Stimulated activated CD8-positive, alpha-beta memory T cell treated with anti-CD3 and anti-CD28 coated beads, Interleukin-15, amount 100 ng/mL, for 24 hours (primary cell): ENCODE data around the gene BRI3.

Experiments used
- DNase-seq: peaks from one replicate; pipeline ENCODE4 v3.0.0-alpha.2; 2020; ENCODE audit warnings: low read depth

The BRI3 gene, protein sequence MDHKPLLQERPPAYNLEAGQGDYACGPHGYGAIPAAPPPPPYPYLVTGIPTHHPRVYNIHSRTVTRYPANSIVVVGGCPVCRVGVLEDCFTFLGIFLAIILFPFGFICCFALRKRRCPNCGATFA

GRCh38 chr7:98280791-98281756 is at the start of gene BRI3:
BRI3 (plus strand) TSS chr7:98281686; CDS start chr7:98281796, 110 bp downstream.
- DNase-seq, result peak; percentile 92

GRCh38 chr7:98232263-98232585 is 49.3 kb upstream of the BRI3 start:
- no peak for DNase-seq

GRCh38 chr7:98232799-98233198 is 48.7 kb upstream of the BRI3 start:
- DNase-seq, result no peak

DNA sequence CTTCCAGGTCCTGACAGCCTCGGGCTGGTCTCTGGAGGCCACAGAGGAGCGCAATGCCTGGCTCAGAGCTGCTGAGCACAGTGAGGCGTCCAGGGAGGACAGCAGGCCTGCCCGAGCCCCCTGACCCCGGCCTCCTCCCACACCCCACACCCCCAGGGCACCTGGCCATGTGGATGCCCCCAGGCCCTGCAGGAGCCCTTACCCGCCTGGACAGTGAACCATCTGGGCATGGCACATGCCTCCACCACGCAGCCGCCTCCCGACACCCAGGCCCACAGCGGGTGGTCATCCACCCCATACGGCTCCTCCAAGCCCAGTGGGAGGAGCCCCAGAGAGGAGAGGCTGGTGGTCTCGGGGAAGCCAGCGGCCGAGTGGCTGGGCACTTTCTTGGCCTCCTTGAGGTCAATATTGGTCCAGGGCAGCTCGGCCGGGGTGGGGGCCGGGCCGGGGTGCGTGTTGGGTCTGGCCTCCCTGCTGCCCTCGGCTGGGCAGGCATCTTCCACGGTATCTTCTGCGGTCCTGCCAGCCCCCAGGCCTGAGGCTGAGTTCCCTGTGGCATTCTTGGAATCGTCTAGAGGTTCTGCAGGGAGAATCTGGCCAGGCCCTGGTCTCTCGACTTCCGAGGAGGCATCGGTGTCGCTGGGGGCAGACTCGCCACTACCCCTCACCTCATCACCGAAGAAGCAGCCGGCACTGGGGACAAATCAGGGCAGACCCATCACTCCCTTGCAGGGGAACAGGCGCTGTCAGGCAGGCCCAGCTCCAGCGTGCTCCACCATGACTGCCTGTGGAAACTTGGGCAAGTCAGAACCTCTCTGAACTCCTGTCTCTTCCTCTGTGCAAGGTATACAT is 48.0 kb upstream of the BRI3 start:
- DNase-seq, result no peak

GRCh38 chr7:98234429-98235147 is 46.9 kb upstream of the BRI3 start:
- no peak for DNase-seq

DNA sequence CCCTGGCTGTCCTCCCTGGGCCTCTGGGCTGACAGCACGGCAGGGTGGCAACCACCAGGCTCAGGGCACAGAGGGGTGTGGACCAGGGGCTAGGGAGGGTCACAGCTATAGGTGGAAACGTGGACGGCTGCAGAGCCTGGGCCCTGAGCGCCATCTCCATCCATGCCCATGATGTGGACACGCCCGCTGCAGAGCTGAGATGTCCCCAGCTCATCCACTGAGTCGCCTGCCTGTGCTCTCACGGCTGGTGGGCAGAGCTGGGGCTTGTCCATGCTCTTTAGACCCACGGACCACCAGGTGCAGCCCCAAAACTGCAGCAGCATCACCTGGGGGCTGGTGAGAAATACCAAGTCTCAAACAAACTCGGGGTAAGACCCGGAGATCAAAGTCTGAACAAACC is 45.6 kb upstream of the BRI3 start:
- no peak for DNase-seq

DNA sequence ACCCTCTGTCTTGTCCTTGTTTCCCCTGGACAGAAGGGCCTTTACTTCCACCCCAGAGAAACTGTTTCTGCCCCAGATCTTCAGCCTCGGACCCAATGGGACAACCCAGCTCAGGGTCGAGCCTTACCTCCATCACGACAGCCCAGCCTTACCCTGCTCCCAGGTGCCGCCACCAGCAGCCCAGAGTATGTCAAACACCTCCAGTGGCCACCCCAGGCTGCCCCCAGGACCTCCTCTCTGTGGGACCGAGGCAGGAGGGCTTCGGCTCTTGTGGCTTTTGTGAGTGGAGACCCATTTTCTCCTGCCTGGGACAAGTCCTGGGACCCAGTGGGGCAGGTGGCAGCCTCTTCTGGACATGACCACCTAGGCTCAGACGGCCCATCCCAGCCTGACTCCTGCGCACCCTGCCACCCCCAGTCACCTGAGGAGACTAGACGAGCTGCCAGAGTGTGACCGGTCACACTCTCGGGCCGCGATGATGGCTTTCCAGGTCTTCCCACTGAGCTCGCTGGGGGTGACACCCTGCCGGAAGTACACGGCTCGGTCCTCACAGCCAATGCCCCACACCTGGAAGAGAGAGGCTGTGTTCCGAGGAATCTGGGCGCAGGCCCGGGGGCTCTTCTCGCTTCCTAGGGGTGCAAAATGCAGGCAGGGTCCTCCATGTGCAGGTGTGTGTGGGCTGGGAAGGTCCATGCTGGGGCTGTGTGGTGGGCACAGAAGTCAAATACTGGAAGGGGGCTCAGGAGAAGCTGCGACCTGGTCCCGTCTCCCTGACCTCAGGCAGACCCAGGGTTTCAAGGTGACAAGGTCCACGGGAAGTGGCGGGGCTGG is 44.9 kb upstream of the BRI3 start:
- no peak for DNase-seq

GRCh38 chr7:98238076-98238475 is 43.4 kb upstream of the BRI3 start:
- DNase-seq, result no peak

DNA sequence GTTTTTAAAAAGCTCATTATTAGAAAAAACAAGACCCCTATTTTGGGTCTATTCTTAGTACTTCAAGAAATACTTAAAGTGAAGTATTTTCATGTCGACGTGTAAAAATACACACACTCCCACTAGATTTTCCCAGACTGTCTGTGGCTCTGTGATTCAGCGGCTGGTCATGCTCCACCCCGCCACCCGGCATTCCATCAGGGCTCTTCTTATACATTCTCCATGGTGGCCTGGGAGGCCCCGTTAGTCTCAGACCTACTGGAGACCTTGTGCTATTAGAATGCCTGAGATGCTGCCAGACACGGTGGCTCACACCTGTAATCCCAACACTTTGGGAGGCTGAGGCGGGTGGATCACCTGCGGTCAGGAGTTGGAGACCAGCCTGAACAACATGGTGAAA is 42.5 kb upstream of the BRI3 start:
- DNase-seq, result no peak

DNA sequence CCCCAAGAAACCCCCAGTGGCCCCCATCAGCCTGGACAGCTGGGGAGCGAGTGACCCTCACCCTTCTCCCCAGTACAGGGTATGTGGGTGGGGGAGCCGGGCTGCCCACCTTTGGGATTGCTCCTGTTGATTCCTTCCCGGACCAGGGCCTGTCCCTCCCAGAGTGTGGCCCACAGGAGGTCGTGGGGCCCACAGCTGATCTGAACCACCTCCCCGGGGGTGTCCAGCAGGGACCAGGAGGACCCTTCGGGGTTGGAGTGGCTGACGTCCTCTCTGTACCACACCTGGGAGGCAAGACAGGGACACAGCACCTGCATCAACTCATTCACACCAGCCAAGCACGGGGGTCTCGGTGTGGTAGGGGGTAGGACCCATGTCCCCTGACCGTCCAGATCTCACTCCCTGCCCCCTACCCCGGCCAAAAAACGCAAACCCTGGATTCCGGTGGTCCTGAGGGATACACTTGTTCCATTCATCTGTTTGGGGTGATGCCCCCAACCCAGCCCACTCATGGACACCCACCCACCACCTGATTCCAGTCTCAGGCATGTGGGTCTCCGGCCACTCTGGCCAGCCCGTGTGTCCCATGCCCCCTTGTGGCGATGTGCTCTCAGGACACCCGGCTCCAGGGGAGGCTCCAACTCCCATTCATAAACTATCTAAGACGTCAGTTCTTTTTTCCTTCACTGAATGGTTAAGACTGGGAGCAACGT is 40.4 kb upstream of the BRI3 start:
- DNase-seq, result no peak

DNA sequence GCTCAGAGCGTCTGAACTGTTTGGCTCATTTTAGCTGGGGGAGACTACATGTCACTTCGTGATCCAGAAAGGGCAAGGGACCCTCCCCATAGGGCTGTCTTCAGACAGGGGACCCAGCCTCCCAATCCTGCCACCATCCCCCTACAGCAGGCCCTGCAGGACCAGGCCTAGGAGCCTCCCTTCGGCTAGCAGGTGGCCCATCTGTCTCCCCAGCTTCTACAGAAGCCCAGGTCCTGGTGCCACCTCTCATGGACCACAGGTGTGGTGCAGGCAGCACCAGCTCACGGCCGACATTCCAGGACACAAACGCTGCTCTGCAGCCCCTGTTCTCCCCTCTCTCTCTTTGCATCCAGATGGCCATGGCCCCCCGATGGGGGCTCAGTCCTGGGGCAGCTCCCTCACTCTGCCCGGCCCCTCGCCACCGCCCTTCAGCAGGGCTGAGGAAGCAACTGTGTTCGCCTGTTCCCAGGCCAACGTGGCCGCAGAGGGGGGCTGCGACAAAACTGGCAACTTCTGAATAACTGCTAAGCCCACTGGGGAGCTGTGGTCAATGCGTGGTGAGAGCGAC is 39.7 kb upstream of the BRI3 start:
- no peak for DNase-seq

DNA sequence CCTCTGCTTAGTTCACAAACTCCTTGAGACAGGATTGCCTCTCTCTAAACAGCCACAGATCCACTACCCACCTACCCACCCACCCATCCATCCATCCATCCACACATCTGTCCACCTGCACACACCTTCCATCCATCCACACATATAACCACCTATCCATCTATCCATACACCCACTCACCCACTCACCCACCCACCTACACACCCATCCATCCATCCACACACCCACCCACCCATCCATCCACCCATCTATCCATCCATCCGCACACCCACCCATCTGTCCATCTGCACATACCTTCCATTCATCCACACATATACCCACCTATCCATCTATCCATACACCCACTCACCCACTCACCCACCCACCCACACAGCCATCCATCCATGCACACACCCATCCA is 39.1 kb upstream of the BRI3 start:
- no peak for DNase-seq

- DNase-seq, result no peak
Observed at GRCh38 chr7:98242934-98243333, 38.6 kb upstream of the BRI3 start.

DNA sequence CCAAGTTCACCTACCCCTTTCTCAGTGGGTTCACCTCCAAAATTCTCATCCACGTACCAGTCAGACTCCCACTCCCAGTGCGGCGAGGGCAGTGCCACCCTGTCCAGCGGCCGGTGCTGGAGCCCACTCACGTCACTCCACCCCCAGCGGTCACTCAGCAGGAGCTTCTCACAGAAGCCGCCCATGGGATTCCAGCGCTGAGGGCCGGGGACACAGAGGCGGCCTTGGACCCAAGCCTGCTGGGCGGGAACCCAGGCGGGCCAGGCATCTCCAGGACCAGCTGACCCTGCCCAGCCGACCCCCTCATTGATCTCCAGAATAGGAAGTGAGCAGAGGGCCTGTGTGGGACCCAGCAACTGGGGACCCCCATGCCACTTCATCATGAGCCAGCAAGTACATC is 36.6 kb upstream of the BRI3 start:
- no peak for DNase-seq

DNA sequence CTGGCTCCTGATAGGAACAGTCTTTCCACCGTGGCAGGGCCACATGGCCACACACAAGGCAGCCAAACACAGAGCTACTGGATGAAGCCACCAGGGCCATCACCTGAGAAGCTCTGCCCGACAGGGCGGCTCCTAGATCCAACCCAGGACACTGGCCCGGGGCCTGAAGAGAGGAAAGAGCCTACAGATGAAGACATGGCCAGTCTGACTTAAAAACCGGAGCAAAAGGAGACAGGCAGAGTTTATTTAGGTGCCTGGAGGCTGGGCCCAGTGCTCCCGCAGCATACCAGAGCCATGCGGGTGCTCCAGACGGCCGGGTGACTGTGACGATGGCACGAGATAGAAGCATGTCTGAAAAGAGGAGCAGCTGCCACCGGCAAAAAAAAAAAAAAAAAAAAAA is 33.3 kb upstream of the BRI3 start:
- no peak for DNase-seq

- no peak for DNase-seq
Observed at GRCh38 chr7:98249106-98249505, 32.4 kb upstream of the BRI3 start.

DNA sequence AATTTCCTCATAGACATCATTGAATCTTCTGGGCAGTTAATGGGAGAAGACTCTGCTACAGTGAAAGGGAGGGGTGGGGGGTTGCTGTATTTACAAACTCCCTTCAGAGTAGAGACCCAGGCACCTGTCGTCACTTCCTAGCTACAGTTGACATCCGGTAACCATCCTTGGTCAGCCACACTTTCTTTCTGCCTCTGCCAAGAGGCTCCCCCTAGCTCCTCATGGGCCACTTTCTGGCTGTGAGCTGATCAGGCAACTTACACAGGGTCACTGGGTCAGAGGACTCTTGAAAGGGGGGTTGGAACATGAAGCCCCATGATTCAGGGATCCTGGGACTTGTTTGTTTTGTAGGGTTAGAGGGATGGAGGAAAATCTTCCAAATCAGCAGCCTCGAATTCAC is 30.7 kb upstream of the BRI3 start:
- no peak for DNase-seq

GRCh38 chr7:98251231-98251600 is 30.3 kb upstream of the BRI3 start:
- no peak for DNase-seq

GRCh38 chr7:98251601-98252424 is 29.7 kb upstream of the BRI3 start, which contains the start of gene TECPR1:
TECPR1 (minus strand) TSS chr7:98252232; CDS start chr7:98246146, 6,086 bp downstream.
- peak; percentile 69 for DNase-seq
